Left kidney (tissue), 8 donors: ENCODE measurements around the gene FBLN5. TPM values are rescaled to one million over a fixed set of nuclear protein-coding genes. Genes with fewer than 3 reads are reported as not detected.

Experiments used
- DNase-seq: peaks from one replicate; pipeline ENCODE4 v3.0.0-alpha.2; 2013
- long read RNA-seq, 8 donors: transcript quantifications; one replicate each; lab custom pipeline, GENCODE V29; 2026
- polyA plus RNA-seq: library from polyadenylated mRNA; unstranded; fragments of 120-200 nt; gene quantifications from one replicate; pipeline ENCODE4 v1.2.1, GENCODE V29; 2013; ENCODE audit not compliant: insufficient read length

FBLN5 gene
- polyA plus RNA-seq, result 138 TPM
- long read RNA-seq, donor 1, transcript FBLN5-202 (11 exons, 2,123 nt), result major isoform, 15 of 83 reads
- long read RNA-seq, donor 1, partial matches to known transcripts, result 65 of 83 reads
- long read RNA-seq, donor 1, other reads (novel, unspliced or antisense), result 0 of 83 reads
- long read RNA-seq, donor 2, transcript FBLN5-202 (11 exons, 2,123 nt), result major isoform, 18 of 68 reads
- long read RNA-seq, donor 2, partial matches to known transcripts, result 50 of 68 reads
- long read RNA-seq, donor 2, other reads (novel, unspliced or antisense), result 0 of 68 reads
- long read RNA-seq, donor 3, transcript FBLN5-202 (11 exons, 2,123 nt), result major isoform, 18 of 45 reads
- long read RNA-seq, donor 3, partial matches to known transcripts, result 26 of 45 reads
- long read RNA-seq, donor 3, other reads (novel, unspliced or antisense), result 0 of 45 reads
- long read RNA-seq, donor 4, result 0 reads
- long read RNA-seq, donor 5, transcript FBLN5-202 (11 exons, 2,123 nt), result major isoform, 38 of 48 reads
- long read RNA-seq, donor 5, partial matches to known transcripts, result 10 of 48 reads
- long read RNA-seq, donor 5, other reads (novel, unspliced or antisense), result 0 of 48 reads
- long read RNA-seq, donor 6, transcript FBLN5-202 (11 exons, 2,123 nt), result major isoform, 21 of 76 reads
- long read RNA-seq, donor 6, partial matches to known transcripts, result 53 of 76 reads
- long read RNA-seq, donor 6, other reads (novel, unspliced or antisense), result 0 of 76 reads
- long read RNA-seq, donor 7, transcript FBLN5-202 (11 exons, 2,123 nt), result major isoform, 27 of 58 reads
- long read RNA-seq, donor 7, partial matches to known transcripts, result 31 of 58 reads
- long read RNA-seq, donor 7, other reads (novel, unspliced or antisense), result 0 of 58 reads
- long read RNA-seq, donor 8, transcript FBLN5-202 (11 exons, 2,123 nt), result major isoform, 11 of 37 reads
- long read RNA-seq, donor 8, partial matches to known transcripts, result 25 of 37 reads
- long read RNA-seq, donor 8, other reads (novel, unspliced or antisense), result 0 of 37 reads

- peak; percentile 69 for DNase-seq
Measured at GRCh38 chr14:91947475-91948184, at the start of gene FBLN5. Gene FBLN5 (minus strand): TSS chr14:91947694. CDS start chr14:91947229, 465 bp downstream.

- peak; percentile 59 for DNase-seq
Measured at GRCh38 chr14:91996948-91997371, 49.5 kb upstream of the FBLN5 start.

- no peak for DNase-seq
Measured at GRCh38 chr14:91987192-91987591, 39.7 kb upstream of the FBLN5 start.

- no peak for DNase-seq
Measured at GRCh38 chr14:91985521-91986255, 38.2 kb upstream of the FBLN5 start.

GRCh38 chr14:91985008-91985407 is 37.5 kb upstream of the FBLN5 start:
- DNase-seq, result no peak

GRCh38 chr14:91983588-91983987 is 36.1 kb upstream of the FBLN5 start:
- DNase-seq, result no peak

GRCh38 chr14:91980157-91980556 is 32.7 kb upstream of the FBLN5 start:
- no peak for DNase-seq

GRCh38 chr14:91977884-91978283 is 30.4 kb upstream of the FBLN5 start:
- no peak for DNase-seq

GRCh38 chr14:91975763-91976162 is 28.3 kb upstream of the FBLN5 start:
- DNase-seq, result no peak

GRCh38 chr14:91971188-91971778 is 23.8 kb upstream of the FBLN5 start:
- DNase-seq, result no peak

- DNase-seq, result no peak
Measured at GRCh38 chr14:91968280-91968679, 20.8 kb upstream of the FBLN5 start.

- DNase-seq, result no peak
Measured at GRCh38 chr14:91964724-91965123, 17.2 kb upstream of the FBLN5 start.

- DNase-seq, result no peak
Measured at GRCh38 chr14:91964011-91964410, 16.5 kb upstream of the FBLN5 start.

GRCh38 chr14:91963465-91963864 is 16.0 kb upstream of the FBLN5 start:
- DNase-seq, result no peak

GRCh38 chr14:91961297-91962220 is 14.1 kb upstream of the FBLN5 start:
- DNase-seq, result no peak

GRCh38 chr14:91957876-91958313 is 10.4 kb upstream of the FBLN5 start:
- DNase-seq, result no peak

- no peak for DNase-seq
Measured at GRCh38 chr14:91956616-91957015, 9.1 kb upstream of the FBLN5 start.

GRCh38 chr14:91955168-91955567 is 7.7 kb upstream of the FBLN5 start:
- DNase-seq, result no peak

GRCh38 chr14:91953170-91953985 is 5.9 kb upstream of the FBLN5 start:
- no peak for DNase-seq
